Measurements from ENCODE around the gene NFIB.

DNA sequence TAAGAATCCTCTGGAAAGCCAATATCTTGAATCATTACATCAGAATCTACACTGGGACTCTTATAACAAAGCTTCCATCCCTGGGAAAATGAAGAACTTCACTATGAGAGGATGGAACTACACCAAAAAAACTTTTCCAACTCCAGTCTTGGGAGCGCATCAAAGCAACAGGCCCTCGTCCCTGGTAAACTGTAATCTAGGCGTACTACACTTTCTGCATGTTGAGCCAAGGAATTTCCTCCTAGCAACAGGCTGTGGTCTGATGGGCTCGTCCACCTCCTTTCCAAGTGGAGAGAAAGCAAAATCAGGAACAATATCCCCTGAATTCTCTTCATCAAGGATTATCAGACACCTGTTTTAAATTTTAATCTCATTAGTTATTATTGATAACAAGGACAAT, 94.1 kb downstream of the NFIB start:
- no peak for TF ChIP-seq EZH2 (IDR thresholded peaks at IDR 0.05; ENCODE audit: insufficient read depth, low read length)
- TF ChIP-seq, protein P1, sequence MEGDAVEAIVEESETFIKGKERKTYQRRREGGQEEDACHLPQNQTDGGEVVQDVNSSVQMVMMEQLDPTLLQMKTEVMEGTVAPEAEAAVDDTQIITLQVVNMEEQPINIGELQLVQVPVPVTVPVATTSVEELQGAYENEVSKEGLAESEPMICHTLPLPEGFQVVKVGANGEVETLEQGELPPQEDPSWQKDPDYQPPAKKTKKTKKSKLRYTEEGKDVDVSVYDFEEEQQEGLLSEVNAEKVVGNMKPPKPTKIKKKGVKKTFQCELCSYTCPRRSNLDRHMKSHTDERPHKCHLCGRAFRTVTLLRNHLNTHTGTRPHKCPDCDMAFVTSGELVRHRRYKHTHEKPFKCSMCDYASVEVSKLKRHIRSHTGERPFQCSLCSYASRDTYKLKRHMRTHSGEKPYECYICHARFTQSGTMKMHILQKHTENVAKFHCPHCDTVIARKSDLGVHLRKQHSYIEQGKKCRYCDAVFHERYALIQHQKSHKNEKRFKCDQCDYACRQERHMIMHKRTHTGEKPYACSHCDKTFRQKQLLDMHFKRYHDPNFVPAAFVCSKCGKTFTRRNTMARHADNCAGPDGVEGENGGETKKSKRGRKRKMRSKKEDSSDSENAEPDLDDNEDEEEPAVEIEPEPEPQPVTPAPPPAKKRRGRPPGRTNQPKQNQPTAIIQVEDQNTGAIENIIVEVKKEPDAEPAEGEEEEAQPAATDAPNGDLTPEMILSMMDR (IDR thresholded peaks at IDR 0.05; ENCODE audit: insufficient read depth, low read depth, low read length), result no peak
